ENCODE data around the gene GRIN2A.

Gene GRIN2A

GRCh38 chr16:9817586-9817985 is 364.6 kb downstream of the GRIN2A start:
- no peak for DNase-seq (ENCODE audit: low read depth)

GRCh38 chr16:9816644-9817043 is 365.6 kb downstream of the GRIN2A start:
- no peak for DNase-seq (ENCODE audit: low read depth)

- DNase-seq (ENCODE audit: low read depth): no peak
Observed at GRCh38 chr16:9813665-9814064, 368.6 kb downstream of the GRIN2A start.

- DNase-seq (ENCODE audit: low read depth): no peak
Observed at GRCh38 chr16:9808210-9808609, 374.0 kb downstream of the GRIN2A start.

- no peak for DNase-seq (ENCODE audit: low read depth)
Observed at GRCh38 chr16:9807302-9807701, 374.9 kb downstream of the GRIN2A start.

GRCh38 chr16:9805109-9805508 is 377.1 kb downstream of the GRIN2A start:
- no peak for DNase-seq (ENCODE audit: low read depth)

- DNase-seq (ENCODE audit: low read depth): no peak
Observed at GRCh38 chr16:9802160-9802559, 380.1 kb downstream of the GRIN2A start.

- no peak for DNase-seq (ENCODE audit: low read depth)
Observed at GRCh38 chr16:9801651-9802050, 380.6 kb downstream of the GRIN2A start.

- no peak for DNase-seq (ENCODE audit: low read depth)
Observed at GRCh38 chr16:9800186-9800738, 382.0 kb downstream of the GRIN2A start.

- no peak for DNase-seq (ENCODE audit: low read depth)
Observed at GRCh38 chr16:9798952-9799580, 383.2 kb downstream of the GRIN2A start.

- no peak for DNase-seq (ENCODE audit: low read depth)
Observed at GRCh38 chr16:9798474-9798873, 383.8 kb downstream of the GRIN2A start.

- DNase-seq (ENCODE audit: low read depth): peak; percentile 68
Observed at GRCh38 chr16:9797306-9797705, 384.9 kb downstream of the GRIN2A start.

- no peak for DNase-seq (ENCODE audit: low read depth)
Observed at GRCh38 chr16:9793623-9794022, 388.6 kb downstream of the GRIN2A start.

- DNase-seq (ENCODE audit: low read depth): no peak
Observed at GRCh38 chr16:9791556-9791955, 390.7 kb downstream of the GRIN2A start.

- DNase-seq (ENCODE audit: low read depth): no peak
Observed at GRCh38 chr16:9790199-9790598, 392.0 kb downstream of the GRIN2A start.

- DNase-seq (ENCODE audit: low read depth): no peak
Observed at GRCh38 chr16:9787717-9788116, 394.5 kb downstream of the GRIN2A start.

- DNase-seq (ENCODE audit: low read depth): no peak
Observed at GRCh38 chr16:9780831-9781230, 401.4 kb downstream of the GRIN2A start.

GRCh38 chr16:9778849-9779248 is 403.4 kb downstream of the GRIN2A start:
- no peak for DNase-seq (ENCODE audit: low read depth)

- no peak for DNase-seq (ENCODE audit: low read depth)
Observed at GRCh38 chr16:9775998-9776397, 406.2 kb downstream of the GRIN2A start.

GRCh38 chr16:9773289-9773688 is 408.9 kb downstream of the GRIN2A start:
- DNase-seq (ENCODE audit: low read depth): no peak

GRCh38 chr16:9772526-9773225 is 409.6 kb downstream of the GRIN2A start:
- no peak for DNase-seq (ENCODE audit: low read depth)

- DNase-seq (ENCODE audit: low read depth): no peak
Observed at GRCh38 chr16:9766891-9767290, 415.3 kb downstream of the GRIN2A start.

- no peak for DNase-seq (ENCODE audit: low read depth)
Observed at GRCh38 chr16:9763505-9763904, 418.7 kb downstream of the GRIN2A start.

- no peak for DNase-seq (ENCODE audit: low read depth)
Observed at GRCh38 chr16:9761870-9762269, 420.4 kb downstream of the GRIN2A start.

Data from HS-27A (cell line).